Lung (tissue), 12 donors: ENCODE data around the gene VAV1. TPM values are rescaled to one million over a fixed set of nuclear protein-coding genes. Genes with fewer than 3 reads are reported as not detected.

Experiments
- ATAC-seq: fragments of 200-7000 bp; cut with Tn5 transposase; one replicate; pipeline ENCODE4 v1.9.1; 2020; ENCODE audit warnings: moderate number of reproducible peaks; ENCODE audit not compliant: insufficient read depth, low FRiP score
- DNase-seq, 3 donors: peaks; one replicate each; pipeline ENCODE4 v3.0.0-alpha.2; 2013 to 2017
- H3K27ac ChIP-seq, 2 donors: one replicate each; pipeline ENCODE4 v1.5.1; 2013; ENCODE audit warnings: mild to moderate bottlenecking in 2 of 2, moderate library complexity in 2 of 2, control low read depth in 1 of 2, inconsistent platforms in 1 of 2, low read depth in 1 of 2, low read length in 1 of 2
- H3K27me3 ChIP-seq, 3 donors: one replicate each; pipeline ENCODE4 v1.5.1; 2013; ENCODE audit warnings: low read length in 2 of 3; ENCODE audit not compliant: control insufficient read depth in 3 of 3, insufficient read depth in 3 of 3
- H3K36me3 ChIP-seq, 4 donors: one replicate each; pipeline ENCODE4 v1.5.1; 2013; ENCODE audit warnings: low read length in 4 of 4, mild to moderate bottlenecking in 1 of 4, moderate library complexity in 1 of 4; ENCODE audit not compliant: control insufficient read depth in 4 of 4, insufficient read depth in 4 of 4
- H3K4me1 ChIP-seq, 5 donors: one replicate each; pipeline ENCODE4 v1.5.1; 2013; ENCODE audit warnings: low read length in 5 of 5, mild to moderate bottlenecking in 2 of 5, moderate library complexity in 1 of 5; ENCODE audit not compliant: control insufficient read depth in 5 of 5, insufficient read depth in 5 of 5
- H3K4me3 ChIP-seq: one replicate; pipeline ENCODE4 v1.5.1; 2013; ENCODE audit warnings: mild to moderate bottlenecking, control low read depth, moderate library complexity
- H3K9ac ChIP-seq, 2 donors: one replicate each; pipeline ENCODE4 v1.5.1; 2013; ENCODE audit warnings: low read length in 2 of 2, control low read depth in 1 of 2; ENCODE audit not compliant: insufficient read depth in 1 of 2
- H3K9me3 ChIP-seq, 4 donors: one replicate each; pipeline ENCODE4 v1.5.1; 2013; ENCODE audit warnings: low read length in 3 of 4, mild to moderate bottlenecking in 1 of 4, moderate library complexity in 1 of 4; ENCODE audit not compliant: control insufficient read depth in 4 of 4, insufficient read depth in 3 of 4
- WGBS, 2 donors: extraction: QIAGEN DNeasy Blood & Tissue Kit; methylation state at CpG; one replicate each; pipeline ENCODE4 v1.1.7; 2013; 5-methylcytosine and 5-hydroxymethylcytosine counted together
- polyA plus RNA-seq, 2 donors: library from polyadenylated mRNA; stranded (reverse); fragments of 200-250 nt; gene quantifications; one replicate each; pipeline ENCODE4 v1.2.1, GENCODE V29; 2013
- total RNA-seq, 2 donors: library from RNA; depleted of rRNA in 1 of 2; stranded (reverse); fragments of >200 nt in 1 of 2; gene quantifications; one replicate each; pipeline ENCODE4 v1.2.1, GENCODE V29; 2014 to 2021
- TF ChIP-seq, protein P1 (sequence below): IDR thresholded peaks from 2 replicates; pipeline ENCODE4 v1.5.1; 2012; ENCODE audit warnings: mild to moderate bottlenecking; ENCODE audit errors: control extremely low read depth, extremely low read depth
- donor health status: control.
- donor health status: control.
- donor health status: Bipolar disorder and iron deficiency.
- donor health status: healthy.
- donor health status: DM: yes; HTN: yes; CAD: no.

The VAV1 gene
- total and polyA plus RNA-seq, 4 donors, result 8.7 to 60.8 (median 21.9) TPM

DNA sequence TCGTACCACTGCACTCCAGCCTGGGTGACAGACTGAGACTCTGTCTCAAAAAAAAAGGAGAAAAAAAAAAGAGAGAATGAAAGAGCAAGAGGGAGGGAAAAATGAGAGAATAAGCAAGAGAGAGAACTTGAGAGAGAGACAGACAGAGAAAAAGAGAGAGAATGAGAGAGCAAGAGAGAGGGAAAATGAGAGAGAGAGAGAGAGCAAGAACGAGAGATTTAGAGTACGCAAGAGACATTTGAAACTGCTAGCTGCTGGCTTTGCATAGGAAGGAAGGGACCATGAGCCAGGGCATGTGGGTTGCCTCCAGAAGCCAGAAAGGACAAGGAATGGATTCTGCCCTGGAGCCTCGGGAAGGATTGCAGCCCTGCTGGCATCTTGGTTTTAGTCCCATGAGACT is 105.3 kb downstream of the VAV1 start:
- 82 to 93% methylated on average over 4 of the region's 4 CpGs for WGBS, 2 donors

DNA sequence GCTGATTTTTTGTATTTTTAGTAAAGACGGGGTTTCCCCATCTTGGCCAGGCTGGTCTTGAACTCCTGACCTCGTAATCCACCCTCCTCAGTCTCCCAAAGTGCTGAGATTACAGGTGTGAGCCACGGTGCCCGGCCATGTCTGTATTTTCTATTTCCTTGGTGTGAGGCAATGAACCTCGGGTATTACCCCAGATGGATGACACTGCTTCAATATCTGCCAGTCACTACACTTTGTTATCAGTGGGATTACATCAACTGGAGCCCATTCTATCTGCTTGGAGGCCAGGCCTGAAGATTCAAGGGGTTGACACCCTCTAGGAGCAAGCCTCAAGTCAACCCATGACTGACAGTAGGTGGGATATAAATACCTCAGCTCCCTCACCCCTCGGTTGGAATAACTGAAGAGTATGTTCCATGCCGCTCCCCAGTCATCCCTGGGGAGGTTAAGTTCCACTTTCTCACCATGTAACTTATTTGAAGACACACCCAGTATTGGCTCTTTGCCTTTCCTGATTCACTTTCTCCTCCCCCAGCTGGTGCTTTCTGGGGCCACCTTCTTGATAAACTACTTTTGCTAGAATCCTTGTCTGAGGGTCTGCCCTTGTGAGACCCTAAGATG is 113.9 kb downstream of the VAV1 start:
- no peaks in the 10 kb centered on the region for H3K36me3 ChIP-seq
- no peaks in the 10 kb centered on the region for H3K4me1 ChIP-seq
- H3K9ac ChIP-seq, result no peak overlapping the region
- H3K9me3 ChIP-seq, result no peaks in the 10 kb centered on the region
- DNase-seq (no peak), ATAC-seq (no peak)
- WGBS, 2 donors, result 61 to 73% methylated on average over 7 of the region's 7 CpGs
- TF ChIP-seq, protein P1, sequence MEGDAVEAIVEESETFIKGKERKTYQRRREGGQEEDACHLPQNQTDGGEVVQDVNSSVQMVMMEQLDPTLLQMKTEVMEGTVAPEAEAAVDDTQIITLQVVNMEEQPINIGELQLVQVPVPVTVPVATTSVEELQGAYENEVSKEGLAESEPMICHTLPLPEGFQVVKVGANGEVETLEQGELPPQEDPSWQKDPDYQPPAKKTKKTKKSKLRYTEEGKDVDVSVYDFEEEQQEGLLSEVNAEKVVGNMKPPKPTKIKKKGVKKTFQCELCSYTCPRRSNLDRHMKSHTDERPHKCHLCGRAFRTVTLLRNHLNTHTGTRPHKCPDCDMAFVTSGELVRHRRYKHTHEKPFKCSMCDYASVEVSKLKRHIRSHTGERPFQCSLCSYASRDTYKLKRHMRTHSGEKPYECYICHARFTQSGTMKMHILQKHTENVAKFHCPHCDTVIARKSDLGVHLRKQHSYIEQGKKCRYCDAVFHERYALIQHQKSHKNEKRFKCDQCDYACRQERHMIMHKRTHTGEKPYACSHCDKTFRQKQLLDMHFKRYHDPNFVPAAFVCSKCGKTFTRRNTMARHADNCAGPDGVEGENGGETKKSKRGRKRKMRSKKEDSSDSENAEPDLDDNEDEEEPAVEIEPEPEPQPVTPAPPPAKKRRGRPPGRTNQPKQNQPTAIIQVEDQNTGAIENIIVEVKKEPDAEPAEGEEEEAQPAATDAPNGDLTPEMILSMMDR, result no peak
- no peaks in the 10 kb centered on the region for H3K27me3 ChIP-seq
- H3K4me3 ChIP-seq, result no peak overlapping the region
- no peak overlapping the region for H3K27ac ChIP-seq

More for the DNA sequence above, 105.3 kb downstream of the VAV1 start:
- no peak overlapping the region for H3K27ac ChIP-seq
- no peak for ATAC-seq
- H3K4me1 ChIP-seq, result peaks cover 0 to 2% (median 0%) of the 10 kb centered on the region in 5 donors
- no peaks in the 10 kb centered on the region for H3K36me3 ChIP-seq
- peaks cover 0 to 10% (median 4%) of the 10 kb centered on the region in 4 donors for H3K9me3 ChIP-seq
- H3K4me3 ChIP-seq, result no peak overlapping the region
- H3K27me3 ChIP-seq, result no peaks in the 10 kb centered on the region
- TF ChIP-seq, protein P1, result no peak
- no peak overlapping the region for H3K9ac ChIP-seq
- no peak for DNase-seq

GRCh38 chr19:6887316-6887715 is 114.8 kb downstream of the VAV1 start, which contains the start of gene ADGRE1:
ADGRE1 (plus strand) TSS chr19:6887579; CDS start chr19:6887609, 30 bp downstream.
- no peak within 1 kb of the TSS for H3K27ac ChIP-seq
- no peak for ATAC-seq

More at GRCh38 chr19:6887316-6887715, 114.8 kb downstream of the VAV1 start, which contains the start of gene ADGRE1:
- Histone ChIP-seq H3K4me1 (no peaks in the 10 kb centered on the region), H3K27me3 (no peaks in the 10 kb centered on the region), H3K9ac (no peak within 1 kb of the TSS), H3K4me3 (no peak within 1 kb of the TSS), H3K36me3 (no peaks in the 10 kb centered on the region), H3K9me3 (no peaks in the 10 kb centered on the region)
- no peak for DNase-seq
- TF ChIP-seq, protein P1, result no peak
- 23 to 57% methylated on average over 4 of the region's 4 CpGs for WGBS, 2 donors
